CD4-positive, alpha-beta T cell treated with Interleukin-1 beta for 1 hour (primary cell): ENCODE measurements around the gene EEPD1.
"Not testable (repeated sequence)": the region's sequence is repeated elsewhere in the genome, so short reads cannot be mapped to it uniquely, and the experiment has no call there.

Experiments
- DNase-seq, 2 donors: peaks; one replicate each; pipeline ENCODE4 v3.0.0-alpha.2; 2020 to 2022

The EEPD1 gene

DNA sequence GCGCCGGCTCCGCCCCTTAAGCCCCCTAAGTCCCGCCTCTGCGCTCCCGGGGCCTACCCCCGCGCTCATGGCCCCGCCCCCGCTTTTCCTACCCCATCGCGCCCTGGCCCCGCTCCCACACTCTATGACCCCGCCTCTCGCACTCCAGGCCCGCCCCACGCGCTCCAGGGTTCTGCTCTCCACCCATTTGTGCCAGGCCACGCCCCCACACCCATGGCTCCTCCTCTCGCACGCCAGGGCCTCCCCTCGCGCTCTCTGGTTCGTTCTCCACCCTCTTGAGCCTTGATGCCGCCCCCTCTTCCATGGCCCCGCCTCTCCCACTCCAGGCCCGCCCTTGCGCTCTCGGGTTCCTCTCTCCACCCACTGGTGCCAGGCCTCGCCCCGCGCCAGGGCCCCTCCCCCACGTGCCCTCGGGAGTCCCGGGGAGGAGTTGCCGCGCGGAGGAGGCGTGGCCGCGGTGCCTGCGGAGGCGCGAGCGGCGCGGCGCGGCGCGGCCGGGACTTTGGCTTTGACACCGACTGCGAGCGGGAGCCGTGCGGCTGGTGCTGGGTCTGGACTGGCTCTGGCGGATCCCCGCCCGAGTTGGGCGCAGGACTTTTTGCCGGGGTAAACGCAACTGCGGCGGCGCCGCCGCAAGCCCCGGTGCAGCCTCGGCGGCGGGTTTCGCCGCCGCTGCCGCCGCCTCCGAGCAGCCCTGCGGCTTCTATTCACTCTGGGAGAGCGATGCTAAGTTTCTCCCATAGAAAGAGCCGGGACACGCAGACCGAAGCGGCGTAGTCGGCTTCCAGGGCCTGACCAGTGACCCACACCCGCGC lies at the start of gene EEPD1:
TSS of gene EEPD1 (plus strand) at position 499 of the 815 bp plus-strand sequence. CDS start 1,071 bp downstream, outside the sequence.
- DNase-seq, result peak; percentile 99 to 100

DNA sequence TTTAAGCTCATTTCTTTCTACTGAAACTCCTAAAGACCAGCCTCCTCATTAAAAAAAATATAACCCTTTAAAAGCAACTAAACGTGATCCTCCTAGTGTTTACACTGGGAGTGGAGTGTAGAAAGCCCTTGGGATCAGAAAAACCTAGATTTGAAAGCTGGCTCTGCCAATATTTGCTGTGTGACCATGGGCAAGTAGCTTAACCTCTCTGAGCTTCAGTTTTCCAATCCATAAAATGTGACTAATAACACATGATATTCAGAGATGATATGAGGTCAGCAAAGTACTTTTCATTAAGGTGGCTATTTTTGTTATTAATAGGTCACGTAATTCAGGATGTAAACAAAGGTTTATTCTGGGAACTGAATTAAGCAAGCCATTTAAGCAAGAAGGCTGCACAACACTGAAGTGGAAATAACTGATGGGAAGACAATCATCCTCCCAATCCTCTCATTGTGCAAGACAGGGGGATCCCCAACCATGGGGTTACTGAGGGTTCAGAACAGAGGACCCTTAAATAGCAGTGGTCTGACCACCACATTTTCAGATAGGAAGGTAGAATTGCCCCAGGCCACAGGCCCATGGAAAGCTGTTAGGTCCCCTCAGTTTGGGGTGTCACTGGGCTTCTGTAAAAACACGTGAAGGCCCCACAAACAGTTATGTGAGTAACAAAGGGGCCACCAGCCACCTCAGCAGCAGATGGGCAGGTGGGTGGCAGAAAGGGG lies 49.1 kb upstream of the EEPD1 start:
- DNase-seq, result no peak

DNA sequence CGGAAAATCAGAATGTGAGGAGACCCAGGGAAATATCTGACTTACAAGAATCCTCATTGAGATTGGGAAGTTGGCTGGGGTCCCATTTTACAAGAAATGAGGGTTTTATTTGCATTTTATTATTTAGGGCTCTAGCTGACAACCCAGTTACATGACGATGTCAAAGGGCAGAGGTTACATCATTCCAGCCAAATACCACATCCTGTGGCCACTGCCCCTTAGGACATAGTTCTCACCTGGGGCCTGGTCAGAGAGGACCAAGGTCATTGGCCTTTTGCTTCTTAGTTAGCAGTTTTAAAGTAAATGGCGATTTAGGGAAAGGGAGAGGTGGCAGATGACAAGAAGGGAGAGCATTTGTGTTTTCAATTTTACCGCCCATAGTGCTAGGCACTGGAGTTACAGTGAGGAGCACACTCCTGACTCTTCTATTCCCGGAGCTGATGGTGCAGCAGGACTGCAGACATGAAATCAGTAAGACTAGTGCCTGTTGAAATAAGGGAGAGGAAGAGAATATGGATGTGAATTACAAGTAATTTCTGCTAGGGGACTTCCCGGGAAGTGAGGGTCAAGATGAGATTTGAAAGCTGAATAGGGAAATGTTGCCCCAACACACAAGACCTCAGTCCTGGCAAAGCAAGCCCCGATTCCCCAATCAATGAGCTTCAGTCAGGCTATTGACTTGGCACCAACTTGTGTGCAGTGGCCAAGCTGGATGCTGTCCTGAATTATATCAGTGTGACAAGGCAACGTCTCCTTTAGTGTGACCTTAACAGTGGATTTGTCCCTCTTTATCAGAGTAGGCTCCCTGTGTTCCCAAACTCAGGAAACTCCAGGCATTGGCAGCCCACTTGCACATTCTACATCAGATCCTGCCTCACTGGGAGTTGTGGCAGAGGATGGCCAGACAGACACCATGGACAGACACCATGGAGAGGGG lies 45.8 kb upstream of the EEPD1 start:
- not testable (repeated sequence) for DNase-seq

GRCh38 chr7:36107926-36108631 lies 45.0 kb upstream of the EEPD1 start:
- DNase-seq, result no peak

DNA sequence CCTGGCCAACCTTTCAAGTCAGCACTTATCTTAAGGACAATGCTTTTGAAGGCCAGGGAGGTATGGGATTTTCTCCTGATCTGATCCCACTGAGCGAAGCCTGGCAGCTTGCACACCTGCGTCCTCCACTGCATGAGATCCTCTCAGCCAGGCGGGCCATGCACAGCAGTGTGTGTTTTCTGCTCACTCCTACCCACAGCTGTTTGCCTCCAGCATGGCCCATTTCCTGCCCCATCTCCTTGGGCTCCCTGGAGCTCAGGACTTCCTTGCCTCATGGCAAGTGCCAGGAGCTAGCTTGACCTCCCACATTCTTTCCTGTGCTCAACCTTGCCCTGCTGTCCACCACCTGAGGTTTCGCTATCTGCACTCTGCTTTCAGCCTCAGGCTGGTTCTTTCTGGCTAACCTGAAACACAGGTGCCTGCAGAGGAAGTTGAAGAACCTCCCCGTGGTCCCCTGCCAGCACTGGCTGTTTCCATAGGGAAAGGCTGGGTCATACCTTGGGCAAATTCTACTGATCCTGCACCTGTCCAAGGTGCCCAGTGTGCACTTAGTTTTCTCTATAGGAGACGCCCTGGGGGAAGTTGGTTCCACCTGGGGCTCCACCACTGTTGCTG lies 43.9 kb upstream of the EEPD1 start:
- DNase-seq, result no peak

DNA sequence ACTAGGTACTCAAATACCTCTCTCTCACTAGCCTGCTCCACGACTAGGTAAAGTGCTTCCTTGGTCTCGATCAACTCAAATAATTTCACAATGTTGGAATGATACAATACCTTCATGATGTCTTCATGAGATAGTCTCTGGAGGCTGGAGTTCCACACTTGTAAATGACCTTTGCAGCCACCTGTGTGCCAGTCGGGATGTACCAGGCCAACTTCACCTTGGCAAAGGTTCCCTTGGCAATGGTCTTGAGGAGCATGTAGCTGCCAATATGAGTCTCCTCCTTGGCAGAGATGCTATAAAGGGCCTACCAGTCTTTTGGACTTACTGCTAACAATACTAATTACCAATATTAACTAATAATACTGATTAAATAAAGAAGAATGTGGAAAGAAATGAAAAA lies 42.5 kb upstream of the EEPD1 start:
- DNase-seq, result no peak

- DNase-seq, result no peak
Measured at GRCh38 chr7:36112969-36113368, 40.1 kb upstream of the EEPD1 start.

DNA sequence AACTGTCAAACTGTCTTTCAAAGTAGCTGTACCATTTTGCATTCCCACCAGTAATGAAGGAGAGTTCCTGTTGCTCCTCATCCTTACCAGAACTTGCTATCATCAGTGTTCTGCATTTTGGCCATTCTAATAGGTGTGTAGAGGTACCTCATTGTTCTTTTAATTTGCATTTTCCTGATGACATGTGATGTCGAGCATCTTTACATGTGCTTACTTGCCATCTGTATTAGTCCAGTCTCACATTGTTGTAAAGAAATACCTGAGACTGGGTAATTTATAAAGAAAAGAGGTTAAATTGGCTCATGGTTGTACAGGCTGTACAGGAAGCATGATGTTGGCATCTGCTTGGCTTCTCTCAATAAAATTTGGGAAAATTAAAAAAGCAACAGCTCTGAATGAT lies 38.7 kb upstream of the EEPD1 start:
- DNase-seq, result no peak

DNA sequence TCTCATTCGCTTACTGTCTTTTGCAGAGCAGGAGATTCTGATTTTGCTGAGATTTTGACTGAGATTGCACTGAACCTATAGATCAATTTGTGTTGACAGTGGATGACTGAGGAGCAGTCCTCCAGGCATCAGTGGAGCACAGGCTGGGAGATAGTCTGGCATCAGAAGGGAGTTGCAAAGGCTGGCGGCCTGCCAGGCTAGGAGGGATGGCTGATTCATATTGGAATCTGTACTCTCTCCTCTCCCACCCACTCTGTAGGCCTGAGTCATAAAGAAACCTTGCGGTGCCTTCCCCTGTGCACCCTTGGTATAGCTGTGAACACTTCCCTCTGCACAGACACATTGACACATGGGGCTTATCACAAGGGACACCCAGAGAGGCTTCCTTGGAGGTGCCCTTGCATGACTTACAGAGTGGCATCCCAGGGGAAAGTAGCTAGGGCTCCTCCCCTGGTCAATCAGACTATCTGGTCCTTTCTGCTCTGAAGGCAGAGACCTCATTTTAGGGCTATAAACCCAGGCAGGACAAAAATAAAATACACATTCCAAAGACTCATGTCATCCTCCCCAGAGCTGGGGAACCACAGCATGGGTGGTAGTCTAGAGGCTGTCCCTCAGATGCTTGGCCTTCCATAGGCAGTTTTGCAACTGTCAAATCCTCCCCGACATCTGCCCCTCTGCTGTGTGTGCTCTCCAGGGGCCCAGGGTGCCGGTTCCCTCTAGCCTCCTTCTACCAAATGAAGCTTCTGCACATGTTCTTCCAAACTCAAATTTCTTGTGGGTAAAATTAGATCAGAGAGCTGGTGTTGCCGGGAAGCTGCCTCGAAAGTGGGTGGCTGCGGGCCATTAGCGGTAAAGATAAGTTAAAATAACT lies 37.4 kb upstream of the EEPD1 start:
- DNase-seq, result peak; percentile 21 to 58

DNA sequence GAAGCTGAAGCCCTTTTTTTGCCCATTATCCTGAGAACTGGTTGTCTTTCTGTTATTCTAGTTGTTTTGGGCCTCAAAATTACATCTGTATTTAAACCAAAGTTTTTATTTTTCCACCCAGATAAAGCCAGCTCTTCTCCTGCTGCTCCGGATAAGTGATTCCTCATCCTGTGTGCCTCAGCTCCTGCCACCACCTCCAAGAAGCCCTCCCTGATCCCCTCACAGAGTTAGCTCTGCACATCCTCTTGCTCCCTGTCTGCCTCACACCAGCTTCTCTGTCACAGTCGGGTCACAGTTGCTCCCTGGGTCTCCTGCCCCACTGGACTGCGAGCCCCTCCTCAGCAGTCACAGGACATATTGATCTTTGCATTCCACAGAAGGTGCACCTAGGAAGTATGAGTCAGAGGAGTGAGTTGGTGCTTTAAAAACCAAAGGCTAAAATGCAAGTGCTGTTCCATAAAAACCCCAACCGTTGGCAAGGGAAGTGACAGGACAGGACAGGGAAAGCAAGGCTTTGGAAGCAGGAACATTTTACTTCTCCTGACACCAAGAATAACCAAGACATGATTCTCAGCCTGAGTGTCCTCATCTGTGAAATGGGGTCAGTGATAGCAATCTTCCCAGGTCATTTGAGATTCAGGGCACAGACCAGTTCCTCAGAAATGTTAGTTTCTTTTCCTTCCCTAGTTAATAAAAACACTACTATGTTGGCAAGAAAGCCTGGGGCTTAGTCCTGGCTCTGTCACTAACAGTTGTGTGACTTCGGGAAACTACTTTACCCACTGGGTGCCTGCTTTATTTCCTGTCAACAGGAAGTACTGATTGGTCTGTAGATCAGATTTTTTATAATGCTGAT lies 36.5 kb upstream of the EEPD1 start:
- DNase-seq, result peak in 1 of 2 donors; percentile 22

DNA sequence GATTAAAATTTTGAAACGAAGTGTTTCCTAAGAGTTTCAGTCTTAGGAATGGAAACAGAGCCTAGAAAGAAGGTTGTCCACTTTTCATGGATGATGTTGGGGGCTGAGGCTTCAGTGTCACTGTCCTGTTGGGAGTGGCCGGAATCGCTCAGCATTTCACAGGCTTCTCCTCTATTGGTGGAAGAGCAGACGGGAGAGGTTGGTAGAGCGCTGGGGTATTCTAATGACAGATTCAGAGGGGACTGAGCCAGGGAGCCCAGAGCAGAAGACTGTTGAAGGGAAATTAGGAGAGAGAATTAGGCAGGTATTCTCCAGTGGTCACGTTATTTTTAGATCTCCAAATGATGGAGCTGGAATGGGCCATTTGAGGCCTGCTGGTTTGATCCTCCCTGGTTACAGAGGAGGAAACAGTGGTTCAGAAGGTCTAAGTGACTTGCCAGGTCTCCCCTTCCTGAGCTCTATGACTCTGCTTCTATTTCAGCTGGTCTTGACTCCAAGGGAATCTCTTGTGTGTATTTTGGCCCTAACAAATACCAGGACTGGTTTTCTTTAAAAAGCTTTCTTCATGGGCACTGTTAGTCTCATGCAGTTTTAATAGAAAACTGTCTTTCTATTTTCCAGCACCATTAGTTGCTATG lies 35.7 kb upstream of the EEPD1 start:
- DNase-seq, result no peak

- DNase-seq, result no peak
Measured at GRCh38 chr7:36118344-36118743, 34.7 kb upstream of the EEPD1 start.

GRCh38 chr7:36119005-36119706 lies 33.9 kb upstream of the EEPD1 start:
- DNase-seq, result peak in 1 of 2 donors; percentile 31

GRCh38 chr7:36119983-36120646 lies 32.9 kb upstream of the EEPD1 start:
- DNase-seq, result peak in 1 of 2 donors; percentile 18

- DNase-seq, result not testable (repeated sequence)
Measured at GRCh38 chr7:36125630-36126029, 27.4 kb upstream of the EEPD1 start.

- DNase-seq, result no peak
Measured at GRCh38 chr7:36127075-36127740, 25.8 kb upstream of the EEPD1 start.

- DNase-seq, result no peak
Measured at GRCh38 chr7:36128448-36129047, 24.5 kb upstream of the EEPD1 start.
